ENCODE results near the gene CAPN9. TPM values are rescaled to one million over a fixed set of nuclear protein-coding genes. Genes with fewer than 3 reads are reported as not detected.

The CAPN9 gene
- total RNA-seq, 6 experiments from 2014 or later: not detected

DNA sequence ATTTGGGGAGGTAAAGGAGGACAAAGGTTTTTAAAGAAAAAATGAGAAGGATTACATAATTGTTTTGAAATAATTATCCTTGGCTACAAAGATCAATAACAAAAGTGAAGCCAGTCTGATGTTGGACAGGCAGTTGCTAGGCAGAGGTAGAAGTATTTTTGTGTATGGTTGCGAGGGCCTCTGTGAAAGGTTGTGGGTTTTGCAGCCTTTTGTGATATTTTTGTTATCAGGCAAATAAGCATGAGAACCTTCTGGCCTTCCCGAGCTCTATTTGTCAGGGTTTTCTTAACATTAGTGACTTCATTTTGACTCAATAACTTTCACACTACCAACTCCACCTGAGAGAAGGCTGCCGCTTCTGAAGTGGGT lies 39.2 kb downstream of the CAPN9 start:
- H3K27ac ChIP-seq: no peak overlapping the region
- no peaks in the 10 kb centered on the region for H3K36me3 ChIP-seq
- DNase-seq (no peak), ATAC-seq (no peak)
- no peaks in the 10 kb centered on the region for H3K27me3 ChIP-seq
- no peak overlapping the region for H3K4me3 ChIP-seq
- no peaks in the 10 kb centered on the region for H3K4me1 ChIP-seq
- intact Hi-C loops (cut with DNase I): no loop called here
- no peaks in the 10 kb centered on the region for H3K9me3 ChIP-seq
- TF ChIP-seq, protein P1, sequence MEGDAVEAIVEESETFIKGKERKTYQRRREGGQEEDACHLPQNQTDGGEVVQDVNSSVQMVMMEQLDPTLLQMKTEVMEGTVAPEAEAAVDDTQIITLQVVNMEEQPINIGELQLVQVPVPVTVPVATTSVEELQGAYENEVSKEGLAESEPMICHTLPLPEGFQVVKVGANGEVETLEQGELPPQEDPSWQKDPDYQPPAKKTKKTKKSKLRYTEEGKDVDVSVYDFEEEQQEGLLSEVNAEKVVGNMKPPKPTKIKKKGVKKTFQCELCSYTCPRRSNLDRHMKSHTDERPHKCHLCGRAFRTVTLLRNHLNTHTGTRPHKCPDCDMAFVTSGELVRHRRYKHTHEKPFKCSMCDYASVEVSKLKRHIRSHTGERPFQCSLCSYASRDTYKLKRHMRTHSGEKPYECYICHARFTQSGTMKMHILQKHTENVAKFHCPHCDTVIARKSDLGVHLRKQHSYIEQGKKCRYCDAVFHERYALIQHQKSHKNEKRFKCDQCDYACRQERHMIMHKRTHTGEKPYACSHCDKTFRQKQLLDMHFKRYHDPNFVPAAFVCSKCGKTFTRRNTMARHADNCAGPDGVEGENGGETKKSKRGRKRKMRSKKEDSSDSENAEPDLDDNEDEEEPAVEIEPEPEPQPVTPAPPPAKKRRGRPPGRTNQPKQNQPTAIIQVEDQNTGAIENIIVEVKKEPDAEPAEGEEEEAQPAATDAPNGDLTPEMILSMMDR (IDR thresholded peaks at IDR 0.05): no peak
- no peak for TF ChIP-seq POLR2A (IDR thresholded peaks at IDR 0.05)
- WGBS (ENCODE audit: insufficient coverage, low coverage, low lambda C conversion rate, missing lambda C conversion rate): 71% methylated on average over 3 of the region's 3 CpGs

DNA sequence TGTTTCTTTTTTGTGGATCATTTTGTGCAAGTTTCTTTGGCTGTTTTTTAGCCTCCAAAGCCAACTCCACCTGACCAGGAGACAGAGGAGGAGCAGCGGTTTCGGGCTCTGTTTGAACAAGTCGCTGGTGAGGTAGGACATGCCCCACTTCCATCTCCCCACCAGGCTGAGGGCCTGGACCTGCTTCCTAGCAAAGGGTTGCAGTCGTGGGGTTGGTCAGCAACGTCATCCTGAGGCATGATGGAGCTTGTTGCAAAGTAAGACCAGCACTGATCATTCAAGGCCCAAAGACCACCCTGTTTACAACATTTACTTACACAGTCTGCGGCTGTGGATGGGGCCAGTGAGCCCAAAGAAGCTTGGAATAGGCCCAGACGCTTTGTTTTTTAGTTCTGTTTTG lies 40.3 kb downstream of the CAPN9 start:
- DNase-seq (no peak), ATAC-seq (no peak)
- no peaks in the 10 kb centered on the region for H3K27me3 ChIP-seq
- H3K9me3 ChIP-seq: no peaks in the 10 kb centered on the region
- intact Hi-C loops (cut with DNase I): no loop called here
- H3K4me3 ChIP-seq: no peak overlapping the region
- no peak overlapping the region for H3K27ac ChIP-seq
- TF ChIP-seq POLR2A (IDR thresholded peaks at IDR 0.05): no peak
- TF ChIP-seq, protein P1 (IDR thresholded peaks at IDR 0.05): no peak
- H3K4me1 ChIP-seq: no peaks in the 10 kb centered on the region
- WGBS (ENCODE audit: insufficient coverage, low coverage, low lambda C conversion rate, missing lambda C conversion rate): 51% methylated on average over 3 of the region's 7 CpGs
- no peaks in the 10 kb centered on the region for H3K36me3 ChIP-seq

DNA sequence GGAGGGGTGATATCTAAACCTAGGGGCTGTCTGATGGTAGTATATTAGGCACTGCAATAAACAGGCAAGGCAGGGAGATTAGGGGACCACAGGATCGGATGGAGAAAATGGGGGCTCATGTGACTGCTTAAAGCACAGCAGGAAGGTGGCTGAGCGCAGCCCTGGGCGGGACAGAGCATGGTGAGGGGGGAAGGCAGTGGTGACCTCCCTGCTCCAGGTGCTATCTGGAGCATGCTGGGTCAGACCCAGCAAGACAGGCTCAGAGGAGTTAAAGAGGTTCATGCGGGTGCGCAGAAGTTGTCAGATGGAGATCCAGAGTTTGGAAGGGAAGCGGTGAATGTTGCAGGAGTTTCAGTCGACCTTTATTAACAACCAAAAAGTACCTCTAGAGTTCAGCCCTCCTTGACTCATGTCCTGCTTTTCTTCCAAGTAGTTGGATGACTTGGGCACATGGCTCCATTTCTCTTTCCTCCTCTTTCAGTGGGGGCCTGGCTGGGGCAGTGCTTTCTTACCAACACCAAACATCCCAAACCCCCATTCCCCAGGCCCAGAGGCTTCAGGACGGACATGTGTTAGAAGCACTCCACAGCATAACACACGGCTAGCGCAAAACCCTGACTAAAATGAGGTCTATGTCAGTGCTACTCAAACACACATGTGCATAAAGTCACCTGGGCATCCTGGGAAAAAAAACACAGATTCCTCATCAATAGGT lies 41.5 kb downstream of the CAPN9 start:
- TF ChIP-seq POLR2A (IDR thresholded peaks at IDR 0.05): no peak
- TF ChIP-seq, protein P1 (IDR thresholded peaks at IDR 0.05): no peak
- no peak overlapping the region for H3K4me3 ChIP-seq
- WGBS (ENCODE audit: insufficient coverage, low coverage, low lambda C conversion rate, missing lambda C conversion rate): 83% methylated on average over 7 of the region's 10 CpGs
- H3K36me3 ChIP-seq: no peaks in the 10 kb centered on the region
- no peaks in the 10 kb centered on the region for H3K27me3 ChIP-seq
- H3K9me3 ChIP-seq: no peaks in the 10 kb centered on the region
- H3K27ac ChIP-seq: no peak overlapping the region
- ATAC-seq (no peak), DNase-seq (no peak)
- intact Hi-C loops (cut with DNase I): no loop called here
- H3K4me1 ChIP-seq: no peaks in the 10 kb centered on the region

DNA sequence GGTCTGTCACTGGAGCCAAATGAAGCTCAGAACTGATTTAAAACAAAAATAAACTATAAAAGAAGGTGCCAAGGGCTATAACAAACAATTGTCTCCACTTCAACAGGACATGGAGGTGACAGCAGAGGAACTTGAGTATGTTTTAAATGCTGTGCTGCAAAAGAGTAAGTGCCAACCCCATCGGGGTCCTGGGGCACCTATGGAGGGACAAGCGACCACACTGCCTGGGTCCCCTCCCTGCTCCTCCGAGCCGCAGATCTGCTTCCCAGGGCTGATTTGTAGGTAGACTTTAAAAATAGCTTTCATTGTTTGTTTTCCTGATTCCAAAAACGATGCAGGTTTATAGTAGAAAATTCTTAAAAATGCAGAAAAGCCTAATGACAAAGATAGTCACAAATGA lies 42.8 kb downstream of the CAPN9 start:
- ATAC-seq (no peak), DNase-seq (no peak)
- intact Hi-C loops (cut with DNase I): no loop called here
- no peak for TF ChIP-seq POLR2A (IDR thresholded peaks at IDR 0.05)
- TF ChIP-seq, protein P1 (IDR thresholded peaks at IDR 0.05): no peak
- H3K27me3 ChIP-seq: no peaks in the 10 kb centered on the region
- no peaks in the 10 kb centered on the region for H3K9me3 ChIP-seq
- no peaks in the 10 kb centered on the region for H3K4me1 ChIP-seq
- H3K36me3 ChIP-seq: no peaks in the 10 kb centered on the region
- H3K4me3 ChIP-seq: no peak overlapping the region
- no peak overlapping the region for H3K27ac ChIP-seq
- 68% methylated on average over 4 of the region's 5 CpGs for WGBS (ENCODE audit: insufficient coverage, low coverage, low lambda C conversion rate, missing lambda C conversion rate)
